DOHH2 (cell line): ENCODE data around the gene DOCK9.

ENCODE experiments used
- H3F3A ChIP-seq: fragments of 200-600 bp; sonication (generic), shearing (Covaris generic); 2 replicates; pipeline ENCODE4 v1.6.0; 2016; ENCODE audit warnings: antibody characterized with exemption, mild to moderate bottlenecking; ENCODE audit not compliant: control insufficient read depth, insufficient read depth
- H3K27ac ChIP-seq: fragments of 200-600 bp; sonication (generic); 2 replicates; pipeline ENCODE4 v1.5.1; 2014; ENCODE audit warnings: low read depth, mild to moderate bottlenecking, low read length, moderate library complexity
- H3K27me3 ChIP-seq: fragments of 200-600 bp; sonication (generic); 2 replicates; pipeline ENCODE4 v1.6.1; 2014; ENCODE audit warnings: mild to moderate bottlenecking, low read length, mixed read lengths; ENCODE audit not compliant: control insufficient read depth
- H3K36me3 ChIP-seq: fragments of 200-600 bp; sonication (generic); 2 replicates; pipeline ENCODE4 v1.6.1; 2014; ENCODE audit warnings: mild to moderate bottlenecking, low read length, moderate library complexity, mixed read lengths; ENCODE audit not compliant: control insufficient read depth
- H3K4me1 ChIP-seq: fragments of 200-600 bp; sonication (generic); 2 replicates; pipeline ENCODE4 v1.6.1; 2014; ENCODE audit warnings: mild to moderate bottlenecking, low read length, mixed read lengths; ENCODE audit not compliant: control insufficient read depth
- H3K4me2 ChIP-seq: fragments of 200-600 bp; sonication (generic); 2 replicates; pipeline ENCODE4 v1.6.0; 2014; ENCODE audit warnings: mild to moderate bottlenecking, low read length, moderate library complexity
- H3K4me3 ChIP-seq: fragments of 200-600 bp; sonication (generic); 2 replicates; pipeline ENCODE4 v1.5.1; 2014; ENCODE audit warnings: mild to moderate bottlenecking, low read length, mixed read lengths
- H3K79me2 ChIP-seq: fragments of 200-600 bp; sonication (generic); 2 replicates; pipeline ENCODE4 v1.6.1; 2014; ENCODE audit warnings: mild to moderate bottlenecking, low read length, mixed read lengths; ENCODE audit not compliant: control insufficient read depth
- H3K9me2 ChIP-seq: fragments of 200-600 bp; sonication (generic); replicated peaks from 2 replicates; pipeline ENCODE4 v1.6.1; 2014; ENCODE audit warnings: mild to moderate bottlenecking, low read length, mixed read lengths; ENCODE audit not compliant: control insufficient read depth
- H3K9me3 ChIP-seq: fragments of 200-600 bp; sonication (generic); 2 replicates; pipeline ENCODE4 v1.6.1; 2014; ENCODE audit warnings: antibody characterized with exemption, low read length, mixed read lengths; ENCODE audit not compliant: control insufficient read depth, insufficient read depth
- H4K20me1 ChIP-seq: fragments of 200-600 bp; sonication (generic); 2 replicates; pipeline ENCODE4 v1.6.0; 2014; ENCODE audit warnings: low read depth, mild to moderate bottlenecking, antibody characterized with exemption, low read length, moderate library complexity; ENCODE audit not compliant: control insufficient read depth, insufficient read depth
- CTCF ChIP-seq: fragments of 200-600 bp; sonication (generic); IDR thresholded peaks from one replicate; pipeline ENCODE4 v1.5.1; 2014; ENCODE audit warnings: antibody characterized with exemption, mild to moderate bottlenecking, low read depth, low read length; ENCODE audit not compliant: poor library complexity, severe bottlenecking
- EZH2phosphoT487 ChIP-seq: fragments of 200-600 bp; sonication (generic); IDR thresholded peaks from 2 replicates; pipeline ENCODE4 v1.6.1; 2017; ENCODE audit warnings: borderline replicate concordance, mild to moderate bottlenecking, antibody characterized with exemption, low read length, moderate library complexity, mixed read lengths

Gene DOCK9

DNA sequence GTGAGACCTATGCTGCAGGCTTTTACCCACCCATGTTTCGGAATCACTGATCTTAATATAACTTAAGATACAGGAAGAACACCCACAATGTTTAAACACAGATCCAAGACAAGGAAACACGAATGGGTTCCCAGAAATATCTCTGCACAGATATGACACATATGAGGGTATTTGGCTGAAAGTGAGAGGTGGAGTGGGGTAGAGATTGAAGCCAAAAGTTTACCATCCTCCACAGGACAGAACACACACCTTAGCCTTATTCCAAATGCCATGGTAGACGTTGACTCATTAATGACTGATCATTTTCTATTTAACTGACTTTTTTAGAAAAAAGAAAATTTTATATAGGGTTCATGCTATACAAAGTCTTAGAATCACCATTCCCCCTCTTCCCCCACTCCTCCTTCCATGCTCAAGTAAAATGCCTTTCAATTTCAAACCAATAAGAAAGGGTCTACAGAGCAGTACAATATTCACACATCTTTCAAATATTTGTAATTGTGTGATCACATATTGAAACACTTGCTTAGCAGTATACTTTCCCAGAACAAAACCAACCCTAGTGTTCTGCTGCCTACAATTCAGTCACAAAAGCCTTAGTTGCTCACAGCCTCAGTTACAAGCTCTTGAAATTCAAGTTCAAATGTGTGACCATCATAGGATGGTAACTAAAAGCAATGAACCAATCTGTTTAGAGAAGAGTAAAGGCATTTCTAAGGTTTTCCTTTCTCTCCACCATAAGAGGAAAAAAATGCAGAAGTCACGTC is 11.8 kb upstream of the DOCK9 start:
- no peaks in the 10 kb centered on the region for H3K79me2 ChIP-seq
- H4K20me1 ChIP-seq = no peaks in the 10 kb centered on the region
- peaks cover 14% of the 10 kb centered on the region; the same call in 1 of the 2 replicates for H3K27me3 ChIP-seq
- no peaks in the 10 kb centered on the region for H3K9me3 ChIP-seq
- no peak overlapping the region for H3K4me3 ChIP-seq
- no peak overlapping the region for H3K27ac ChIP-seq
- H3K36me3 ChIP-seq = no peaks in the 10 kb centered on the region
- no peaks in the 10 kb centered on the region for H3K4me1 ChIP-seq
- TF ChIP-seq EZH2phosphoT487 (no peak), CTCF (no peak)
- no peaks in the 10 kb centered on the region for H3F3A ChIP-seq
- no peaks in the 10 kb centered on the region for H3K9me2 ChIP-seq
- H3K4me2 ChIP-seq = no peak overlapping the region

DNA sequence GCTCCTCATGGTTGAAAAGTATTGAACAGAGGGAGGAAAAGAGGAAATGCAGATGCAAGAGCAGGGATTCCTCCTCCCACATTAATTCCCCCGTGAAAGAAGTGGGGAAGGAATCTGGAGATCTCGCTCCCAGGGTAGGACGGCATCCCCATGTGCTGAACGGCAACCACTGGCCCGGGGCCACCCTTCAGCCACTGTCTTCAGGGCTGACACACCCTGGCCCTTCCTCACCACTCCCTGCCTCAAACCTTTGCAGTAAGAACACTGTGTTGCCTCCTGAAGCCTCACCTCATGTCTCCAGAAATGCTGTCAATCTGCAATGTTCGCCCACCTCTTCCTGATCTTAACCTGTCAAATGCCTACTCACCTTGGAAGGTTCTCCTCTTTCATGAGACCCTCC is 10.9 kb upstream of the DOCK9 start:
- H3K9me2 ChIP-seq = no peaks in the 10 kb centered on the region
- H4K20me1 ChIP-seq = no peaks in the 10 kb centered on the region
- H3K9me3 ChIP-seq = no peaks in the 10 kb centered on the region
- H3K4me2 ChIP-seq = no peak overlapping the region
- H3K4me1 ChIP-seq = no peaks in the 10 kb centered on the region
- H3K36me3 ChIP-seq = no peaks in the 10 kb centered on the region
- no peaks in the 10 kb centered on the region for H3K79me2 ChIP-seq
- no peak overlapping the region for H3K27ac ChIP-seq
- TF ChIP-seq EZH2phosphoT487 (no peak), CTCF (no peak)
- H3K27me3 ChIP-seq = peaks cover 14% of the 10 kb centered on the region; the same call in 1 of the 2 replicates
- no peak overlapping the region for H3K4me3 ChIP-seq
- no peaks in the 10 kb centered on the region for H3F3A ChIP-seq

DNA sequence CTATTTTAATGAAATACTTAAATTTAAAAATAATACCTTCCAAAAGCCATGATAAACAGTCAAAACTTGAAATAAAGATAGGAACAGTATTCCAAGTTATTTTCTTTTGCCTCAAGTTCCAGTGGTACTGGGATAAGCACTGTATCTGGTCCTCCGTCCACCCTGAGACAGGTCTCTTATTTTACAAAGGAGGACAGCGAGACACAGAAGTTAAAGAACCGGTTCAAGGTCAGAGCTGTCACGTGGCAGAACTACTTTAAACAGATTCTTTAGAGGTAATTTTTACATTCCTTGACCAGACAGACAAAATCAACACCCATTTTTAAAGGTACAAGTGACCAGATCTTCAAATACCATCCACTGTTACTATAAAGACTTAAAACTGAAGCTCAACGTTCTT is 10.4 kb upstream of the DOCK9 start:
- Histone ChIP-seq H3K9me2 (no peaks in the 10 kb centered on the region), H4K20me1 (no peaks in the 10 kb centered on the region), H3K4me3 (no peak overlapping the region), H3K27me3 (peaks cover 14% of the 10 kb centered on the region; the same call in 1 of the 2 replicates), H3K9me3 (no peaks in the 10 kb centered on the region), H3K4me2 (no peak overlapping the region), H3K36me3 (no peaks in the 10 kb centered on the region), H3K27ac (no peak overlapping the region), H3K4me1 (no peaks in the 10 kb centered on the region), H3F3A (no peaks in the 10 kb centered on the region), H3K79me2 (no peaks in the 10 kb centered on the region)
- TF ChIP-seq EZH2phosphoT487 (no peak), CTCF (no peak)
